Stimulated activated CD8-positive, alpha-beta memory T cell treated with anti-CD3 and anti-CD28 coated beads, Interleukin-4, amount 100 ng/mL, for 24 hours (primary cell): ENCODE data around the gene SH3GLB1.
A peak's percentile ranks its signal among the peaks of the same experiment; 100 is the strongest.
"Not testable (repeated sequence)": the region's sequence is repeated elsewhere in the genome, so short reads cannot be mapped to it uniquely, and the experiment has no call there.

Experiments used
- DNase-seq: peaks from one replicate; pipeline ENCODE4 v3.0.0-alpha.2; 2020; ENCODE audit warnings: low read depth

The SH3GLB1 gene

DNA sequence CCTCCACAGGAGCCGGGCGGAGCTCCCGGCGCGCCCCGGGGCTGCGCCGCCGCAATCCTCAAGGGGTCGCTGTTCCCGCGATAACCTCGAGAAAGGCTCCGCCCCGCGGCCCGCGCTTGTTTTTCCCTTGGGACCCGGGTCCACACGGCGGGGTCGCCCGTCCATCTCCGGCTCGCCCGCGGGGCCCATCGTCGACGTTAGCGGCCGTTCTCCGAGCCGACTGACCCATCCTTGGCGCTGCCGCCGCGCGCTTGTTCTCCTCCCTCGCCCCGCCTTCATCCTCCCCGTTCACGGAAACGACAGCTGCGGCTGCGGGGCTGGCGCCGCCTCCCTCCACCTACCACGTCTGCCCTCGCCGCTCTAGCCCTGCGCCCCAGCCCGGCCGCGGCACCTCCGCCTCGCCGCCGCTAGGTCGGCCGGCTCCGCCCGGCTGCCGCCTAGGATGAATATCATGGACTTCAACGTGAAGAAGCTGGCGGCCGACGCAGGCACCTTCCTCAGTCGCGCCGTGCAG lies at the start of gene SH3GLB1:
Gene SH3GLB1, plus strand, starts transcription at position 119 of the 514 bp plus-strand sequence. Its CDS starts 324 bp downstream, at position 443.
- DNase-seq = peak; percentile 81

DNA sequence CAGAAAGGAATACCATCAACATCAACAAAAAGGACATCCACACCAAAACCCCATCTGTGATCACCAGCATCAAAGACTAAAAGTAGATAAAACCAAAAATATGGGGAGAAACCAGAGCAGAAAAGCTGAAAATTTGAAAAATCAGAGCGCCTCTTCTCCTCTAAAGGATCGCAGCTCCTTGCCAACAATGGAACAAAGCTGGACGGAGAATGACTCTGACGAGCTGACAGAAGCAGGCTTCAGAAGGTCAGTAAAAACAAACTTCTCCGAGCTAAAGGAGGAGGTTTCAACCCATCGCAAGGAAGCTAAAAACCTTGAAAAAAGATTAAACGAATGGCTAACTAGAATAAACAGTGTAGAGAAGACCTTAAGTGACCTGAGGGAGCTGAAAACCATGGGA lies 46.0 kb upstream of the SH3GLB1 start:
- not testable (repeated sequence) for DNase-seq

DNA sequence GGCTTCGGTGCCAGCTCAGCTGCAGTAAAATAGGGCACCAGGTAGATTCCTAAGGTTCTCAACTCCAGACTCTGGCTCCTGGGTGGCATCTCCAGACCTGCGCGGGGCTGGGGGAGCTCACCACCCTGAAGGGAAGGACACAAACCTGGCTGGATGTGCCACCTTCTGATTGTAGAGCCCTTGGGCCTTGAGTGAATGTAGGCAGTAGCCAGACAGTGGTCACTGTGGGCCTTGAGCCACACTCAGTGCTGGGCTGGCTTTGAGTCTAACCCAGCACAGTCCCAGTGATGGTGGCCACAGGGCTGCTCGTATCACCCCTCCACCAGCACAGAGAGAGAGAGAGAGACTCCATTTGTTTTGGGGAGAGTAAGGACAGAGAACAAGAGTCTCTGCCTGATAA lies 38.0 kb upstream of the SH3GLB1 start:
- no peak for DNase-seq

DNA sequence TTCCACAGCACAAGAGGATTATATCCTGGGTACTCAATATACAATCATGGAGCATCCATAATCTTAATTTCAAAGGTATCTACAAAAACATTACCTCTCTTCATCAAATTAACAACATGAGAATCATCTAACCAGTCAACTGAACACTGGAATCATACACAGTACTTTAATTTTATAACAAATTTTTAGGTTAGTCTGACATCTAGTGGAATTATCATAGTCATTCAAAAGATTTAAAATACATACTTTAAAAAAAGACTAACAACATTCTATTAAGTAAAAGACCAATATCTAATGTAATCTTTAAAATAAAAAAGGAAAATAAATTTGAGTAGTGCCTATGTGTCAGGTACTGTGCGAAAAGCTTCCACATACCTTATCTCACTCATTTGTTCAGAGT lies 16.8 kb upstream of the SH3GLB1 start:
- no peak for DNase-seq

DNA sequence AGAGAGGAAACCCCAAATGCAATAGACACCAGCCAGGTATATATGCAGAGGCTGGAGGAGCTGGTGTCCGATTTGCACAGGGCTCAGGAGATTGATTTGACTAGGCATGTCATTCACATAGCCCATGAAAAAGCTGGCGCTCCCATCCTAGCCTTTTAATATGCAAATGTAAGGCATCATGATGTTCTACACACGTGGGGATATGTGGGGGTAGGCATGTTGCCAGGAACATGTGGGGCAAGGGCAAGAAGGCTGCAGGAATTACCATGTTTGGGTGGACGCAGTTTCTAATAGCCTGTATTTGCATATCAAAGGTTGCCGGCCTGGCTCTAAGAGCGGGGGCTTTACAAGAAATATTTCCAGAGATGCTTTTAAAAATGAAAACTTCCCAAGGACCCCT lies 11.7 kb upstream of the SH3GLB1 start:
- no peak for DNase-seq

DNA sequence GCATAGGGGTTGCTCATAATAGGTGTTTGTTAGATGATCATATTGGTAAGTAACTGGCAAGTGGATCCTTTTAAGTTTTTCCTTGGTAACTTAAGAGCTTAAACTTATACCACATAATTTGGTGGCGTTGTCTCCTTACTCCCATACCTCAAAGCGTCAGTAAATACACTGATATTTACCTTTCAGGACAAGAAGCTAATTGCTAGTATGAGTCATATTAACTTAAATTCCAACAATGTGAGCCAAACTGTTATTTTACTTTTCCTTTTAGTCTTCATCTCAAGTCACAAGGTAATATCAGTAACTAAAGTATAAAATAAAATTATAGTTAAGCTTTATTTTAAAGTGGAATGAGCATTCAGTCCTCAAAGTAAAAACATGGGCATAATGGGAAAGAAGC lies 9.0 kb upstream of the SH3GLB1 start:
- no peak for DNase-seq

DNA sequence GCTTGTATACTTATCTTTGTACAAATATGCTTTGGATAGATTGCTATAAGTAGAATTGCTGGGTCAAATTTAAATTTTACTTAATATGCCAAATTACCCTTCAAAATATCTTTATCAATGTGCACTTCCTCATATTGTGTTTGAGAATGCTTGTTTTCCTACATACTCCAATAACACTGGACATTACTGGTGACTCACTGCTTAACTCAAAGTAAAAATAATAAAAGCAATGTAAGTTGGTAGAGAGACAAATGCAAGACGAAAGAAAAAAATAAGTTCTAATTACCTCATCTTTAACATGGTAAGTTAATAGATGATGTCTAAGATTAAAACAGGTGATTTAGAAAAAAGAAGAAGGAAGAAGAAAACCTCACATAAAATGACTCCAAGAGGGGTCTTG lies 7.9 kb upstream of the SH3GLB1 start:
- no peak for DNase-seq

DNA sequence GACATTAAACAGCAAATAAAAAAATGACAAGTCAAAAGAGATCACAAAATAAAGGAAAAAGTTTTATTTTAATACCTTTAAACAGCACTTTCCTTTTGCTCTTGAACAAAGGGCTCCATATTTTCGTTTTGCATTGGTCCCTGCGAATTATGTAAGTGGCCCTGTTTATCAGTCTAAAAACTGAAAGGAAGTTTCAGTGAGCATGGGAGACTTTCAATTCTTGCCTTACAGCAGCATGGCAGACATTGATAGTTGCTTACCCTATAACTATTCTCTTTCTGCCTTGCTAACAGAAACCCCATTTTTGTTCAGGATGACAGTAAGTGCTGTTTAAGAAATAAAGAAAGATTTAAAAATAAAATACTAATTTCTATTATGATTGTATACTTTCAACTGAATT lies 5.2 kb upstream of the SH3GLB1 start:
- DNase-seq = no peak

DNA sequence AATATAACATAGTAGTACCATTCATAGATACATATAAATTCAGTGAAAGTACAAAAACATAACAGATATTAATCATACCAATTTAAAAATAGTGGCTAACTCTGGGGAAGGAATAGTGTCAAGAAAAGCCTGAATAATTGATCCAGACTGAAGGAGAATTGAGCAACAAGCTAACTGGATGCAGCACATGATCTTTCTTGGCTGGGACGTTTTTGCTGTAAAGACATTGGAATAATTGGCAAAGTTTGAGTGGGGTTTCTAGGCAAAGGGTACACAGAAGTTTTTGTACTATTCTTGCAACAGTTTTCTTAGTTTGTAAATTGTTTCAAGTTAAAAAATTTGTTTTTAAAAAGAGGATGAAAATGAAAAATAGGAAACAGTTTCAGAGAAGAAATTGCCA lies 2.6 kb upstream of the SH3GLB1 start:
- DNase-seq = no peak

DNA sequence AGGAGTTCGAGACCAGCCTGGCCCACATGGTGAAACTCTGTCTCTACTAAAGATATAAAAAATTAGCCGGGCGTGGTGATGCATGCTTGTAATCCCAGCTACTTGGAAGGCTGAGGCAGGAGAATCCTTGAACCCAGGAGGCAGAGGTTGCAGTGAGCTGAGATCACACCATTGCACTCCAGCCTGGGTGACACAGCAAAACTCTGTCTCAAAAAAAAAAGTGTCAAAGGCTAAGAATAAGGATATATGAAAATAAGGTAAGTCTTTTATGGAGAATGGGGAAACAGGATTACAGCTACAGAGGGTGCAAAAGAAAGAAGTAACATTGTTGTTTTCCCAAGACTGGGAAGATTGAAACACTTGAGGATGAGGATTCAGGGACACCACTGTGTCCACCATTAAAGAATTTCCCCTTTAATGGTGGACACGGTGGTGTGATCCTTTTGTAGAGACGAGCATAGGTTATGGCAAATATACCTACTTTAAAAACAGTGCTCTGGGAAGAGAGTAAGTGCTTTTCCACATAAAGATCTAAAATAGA lies 1.4 kb upstream of the SH3GLB1 start:
- not testable (repeated sequence) for DNase-seq

DNA sequence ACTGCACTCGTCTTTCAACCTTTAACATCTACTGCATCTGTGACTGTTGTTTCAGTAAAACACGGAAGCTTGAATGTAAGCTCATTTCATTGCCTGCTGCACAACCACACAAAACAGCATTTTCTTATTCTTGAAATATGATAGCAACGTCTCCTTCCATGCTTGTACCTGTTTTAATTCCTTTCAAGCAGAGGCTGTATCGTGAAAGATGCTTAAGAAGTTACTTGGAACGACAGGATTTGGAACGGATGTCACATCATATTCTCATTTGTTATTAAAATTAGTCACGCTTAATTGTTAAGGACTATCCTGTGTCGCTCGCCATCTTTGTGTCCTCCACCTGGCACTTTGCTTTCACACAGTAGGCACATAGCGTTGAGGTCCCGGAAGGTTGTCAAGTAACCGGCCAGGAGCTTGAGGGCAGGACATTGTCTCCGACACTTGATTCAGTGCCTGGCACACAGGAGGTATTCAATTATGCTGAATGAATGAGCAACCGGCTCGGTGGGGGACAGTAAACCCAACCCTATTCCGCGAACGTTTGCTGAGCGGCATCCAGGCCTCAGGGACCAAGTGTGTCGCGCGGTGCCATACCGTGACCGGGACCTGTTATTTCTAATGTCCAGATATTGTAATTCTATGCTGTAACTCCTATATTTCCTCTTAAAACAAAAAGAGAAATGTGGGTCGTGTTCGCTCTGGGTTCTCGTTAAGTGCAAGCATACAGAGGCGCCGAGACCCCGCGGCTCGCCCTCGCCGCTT lies 499 bp upstream of the SH3GLB1 start:
- no peak for DNase-seq

DNA sequence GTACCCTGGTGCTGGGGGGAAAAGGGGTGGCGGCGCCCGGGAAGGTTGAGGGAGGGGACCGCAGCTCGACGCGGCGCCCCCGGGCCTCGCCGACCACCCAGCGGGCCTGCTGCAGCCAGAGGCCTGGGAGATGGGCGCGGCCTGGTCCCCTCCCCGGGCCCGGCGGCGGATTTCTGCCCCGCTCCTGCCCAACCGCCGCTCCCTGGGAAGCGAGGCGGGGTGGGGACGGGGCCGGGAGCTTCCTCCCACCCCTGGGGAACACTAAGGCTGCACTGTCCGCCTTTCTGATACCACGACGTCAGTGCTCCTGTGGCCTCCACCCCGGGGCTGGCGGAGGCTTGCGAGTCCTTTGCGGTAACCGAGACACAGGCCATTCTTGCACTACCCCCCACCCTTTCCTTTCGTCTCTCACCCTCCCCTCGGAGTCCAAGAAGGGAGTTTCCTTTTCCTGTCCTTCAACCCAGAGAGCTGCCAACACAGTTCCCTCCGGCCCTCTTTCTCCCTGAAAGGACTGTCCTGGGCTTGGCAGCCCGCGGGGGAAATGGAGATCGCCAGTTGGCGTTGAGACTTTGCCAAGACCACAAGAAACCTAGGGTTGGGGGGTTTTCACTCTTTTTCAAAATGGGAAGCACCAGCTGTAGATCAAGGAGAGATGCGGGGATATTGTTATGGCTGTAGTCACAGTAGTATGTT lies 742 bp downstream of the SH3GLB1 start:
- peak; percentile 11 for DNase-seq

DNA sequence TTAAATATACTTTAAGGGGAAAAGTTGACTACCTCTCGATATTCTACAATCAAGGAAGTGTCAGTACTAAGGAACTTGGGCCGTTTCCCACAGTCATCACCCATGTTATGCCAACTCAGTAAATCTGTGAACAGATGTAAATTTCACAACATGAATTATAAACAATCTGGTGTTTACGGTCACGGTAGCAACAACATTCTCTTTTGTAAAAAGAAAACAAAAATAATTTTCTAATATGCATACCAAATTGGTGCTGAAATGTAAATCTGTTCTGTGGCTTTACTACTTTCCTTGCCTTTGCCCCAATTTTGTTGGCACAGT lies 1.2 kb downstream of the SH3GLB1 start:
- DNase-seq = no peak

DNA sequence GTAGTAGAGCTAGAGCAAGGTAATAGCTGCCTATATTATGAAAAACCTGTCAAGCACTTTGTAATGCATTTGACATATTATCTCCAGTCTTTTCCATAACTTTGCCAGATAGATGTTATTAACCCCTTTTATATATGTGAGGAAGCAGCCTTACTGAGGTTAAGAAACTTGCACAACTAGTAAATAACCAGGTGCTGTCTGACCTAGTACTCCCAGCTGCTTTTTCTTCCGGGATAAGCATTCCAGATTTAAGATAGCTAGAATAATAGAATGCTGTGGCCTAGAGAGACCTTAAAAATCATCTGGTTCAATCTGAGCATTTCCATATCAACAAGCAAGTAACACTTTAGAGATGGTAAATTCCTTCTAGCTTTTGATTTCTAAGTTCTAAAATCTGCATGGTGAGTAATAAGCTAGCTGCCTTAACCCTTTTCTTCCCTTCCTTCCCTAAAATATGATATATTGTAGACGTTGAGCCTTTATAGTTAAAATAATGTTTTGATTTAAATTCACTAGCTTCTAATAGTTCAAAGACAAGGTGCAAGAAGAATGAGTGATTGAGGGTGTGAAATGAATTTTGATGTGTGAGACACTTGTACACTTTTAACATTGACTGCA lies 1.8 kb downstream of the SH3GLB1 start:
- DNase-seq = no peak

DNA sequence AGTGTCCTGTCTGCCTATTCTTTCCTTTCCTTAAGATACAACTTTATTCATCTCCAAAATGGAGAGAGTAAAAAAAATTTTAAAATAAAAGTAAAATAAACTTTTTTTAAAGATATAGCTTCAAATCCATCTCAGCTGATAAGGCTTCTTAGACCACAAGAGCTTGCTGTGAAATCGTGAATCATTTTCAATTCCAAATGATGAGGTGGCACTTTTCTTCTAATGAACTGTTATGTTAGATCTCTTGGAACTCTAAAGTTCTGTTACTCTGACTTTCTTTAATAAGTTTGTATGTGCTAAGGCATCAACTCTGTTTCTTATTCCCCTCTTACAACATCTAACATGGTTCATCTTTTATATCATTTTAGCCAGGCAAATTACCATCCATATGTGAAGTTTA lies 4.5 kb downstream of the SH3GLB1 start:
- DNase-seq = no peak

DNA sequence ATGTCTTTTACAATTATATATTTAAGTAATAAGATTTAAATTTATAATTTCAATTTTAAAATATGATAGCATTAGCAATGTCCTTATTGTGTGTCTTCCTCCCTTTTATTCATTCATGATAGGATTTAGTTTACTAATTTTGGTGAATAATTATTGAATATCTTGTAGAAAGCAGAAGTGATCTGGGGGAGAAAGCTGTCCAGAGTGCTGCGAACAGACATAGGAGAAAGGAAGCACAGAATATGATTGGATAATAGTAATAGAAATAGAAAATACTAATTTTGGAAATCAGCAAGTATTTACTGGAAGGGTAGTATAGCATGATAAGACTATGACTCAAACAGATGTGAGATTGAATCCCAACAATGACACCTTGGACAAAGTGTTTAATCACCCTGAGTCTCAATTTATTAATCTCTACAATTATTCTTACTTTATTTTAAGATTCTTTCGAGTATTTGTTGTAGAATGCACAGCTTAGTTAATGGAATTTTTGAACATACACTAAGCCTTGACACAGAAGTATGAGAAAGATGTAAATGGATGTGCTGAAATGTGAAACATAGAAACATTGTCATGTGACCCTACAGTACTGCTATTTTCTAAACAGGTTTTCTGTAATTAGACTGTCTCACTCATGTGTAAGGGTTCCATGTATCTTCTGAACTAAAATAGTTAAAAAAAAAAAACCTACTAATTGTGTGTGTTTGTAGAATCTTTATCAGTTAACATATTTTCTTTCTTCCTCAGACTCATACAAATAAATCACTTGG lies 7.9 kb downstream of the SH3GLB1 start:
- no peak for DNase-seq

DNA sequence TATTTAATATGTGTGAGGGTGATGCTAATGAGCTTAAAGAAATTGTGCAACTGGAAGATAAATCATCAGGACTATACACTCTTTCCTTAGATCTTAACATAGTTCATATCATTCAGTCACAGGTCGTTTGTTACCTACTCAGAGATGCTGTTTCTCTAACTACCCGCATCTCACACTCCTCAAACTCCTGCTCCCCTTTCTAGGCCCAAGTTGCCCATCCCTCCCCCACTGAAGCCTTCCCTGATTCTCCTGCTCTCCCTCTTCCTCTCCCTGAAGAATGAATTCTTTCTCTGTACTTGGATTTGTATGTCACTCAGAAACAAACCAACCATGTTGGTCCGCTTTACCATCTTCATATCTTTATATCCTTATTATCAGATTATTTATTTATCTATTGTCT lies 9.1 kb downstream of the SH3GLB1 start:
- DNase-seq = no peak

DNA sequence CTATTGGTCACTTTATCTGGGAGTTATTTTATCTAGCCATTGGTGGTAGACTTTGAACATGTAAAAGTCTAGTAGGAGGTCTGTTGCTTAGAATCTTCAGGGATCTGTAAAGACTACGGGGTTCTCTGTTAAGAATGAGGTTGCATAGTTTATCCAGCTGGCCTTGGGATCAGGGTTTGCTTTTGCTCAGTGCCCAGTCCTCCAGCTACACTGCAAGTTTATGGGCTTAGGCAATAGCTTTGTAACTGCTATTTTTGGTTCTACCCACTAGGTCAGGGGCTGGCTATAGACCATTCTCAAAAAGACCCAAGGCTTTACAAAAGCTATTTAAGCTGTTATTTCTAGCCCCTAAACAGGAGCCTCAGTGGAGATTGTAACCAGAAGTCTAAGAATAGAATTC lies 9.8 kb downstream of the SH3GLB1 start:
- no peak for DNase-seq

DNA sequence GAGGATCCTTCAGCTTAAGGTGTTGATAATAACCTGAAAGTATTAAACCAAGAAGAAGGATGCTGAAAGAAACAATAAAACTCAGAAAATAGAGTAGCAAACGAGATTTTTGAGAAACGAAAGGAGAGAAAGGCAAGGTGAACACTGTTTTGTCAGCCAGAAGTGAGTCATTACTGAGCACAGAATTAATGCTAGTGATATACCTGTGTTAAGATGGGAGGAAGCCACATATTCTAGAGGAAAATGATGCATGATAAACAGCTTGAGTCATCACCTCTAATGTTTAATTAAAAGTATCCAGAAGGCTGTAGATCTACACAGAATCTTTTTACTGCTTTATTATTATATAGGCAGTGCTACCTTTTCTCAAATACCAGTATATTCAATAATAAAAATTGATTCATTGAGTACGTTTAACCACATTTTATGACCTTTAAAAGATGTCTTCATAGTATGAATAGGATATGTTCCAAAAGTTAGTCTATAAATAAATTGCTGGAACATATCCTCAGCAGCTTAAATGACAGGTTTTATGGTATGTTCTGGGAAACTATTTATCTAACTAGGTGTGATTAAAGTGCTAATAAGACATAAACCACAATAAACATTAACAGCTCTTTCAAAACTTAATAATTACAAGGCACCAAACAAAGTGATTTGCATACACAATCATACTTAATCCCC lies 10.3 kb downstream of the SH3GLB1 start:
- no peak for DNase-seq

DNA sequence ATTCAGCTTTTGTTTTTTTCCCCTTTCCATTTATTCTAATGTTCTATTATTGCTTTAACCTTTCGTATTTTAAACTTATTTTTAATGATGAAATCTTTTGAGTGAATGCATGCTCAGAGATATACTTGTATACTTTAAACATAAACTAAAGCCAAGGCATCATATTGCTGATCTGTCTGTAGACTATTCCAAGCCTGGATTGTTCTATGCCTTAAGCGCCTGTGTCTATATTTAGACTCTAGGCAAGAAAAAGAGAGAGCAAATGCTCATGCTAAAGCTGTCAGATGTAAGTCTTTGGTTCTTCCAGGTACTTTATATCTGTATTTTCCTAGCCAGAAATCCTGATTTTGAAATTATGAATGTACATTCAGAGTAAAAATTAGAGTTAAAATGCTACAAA lies 14.4 kb downstream of the SH3GLB1 start:
- DNase-seq = no peak

DNA sequence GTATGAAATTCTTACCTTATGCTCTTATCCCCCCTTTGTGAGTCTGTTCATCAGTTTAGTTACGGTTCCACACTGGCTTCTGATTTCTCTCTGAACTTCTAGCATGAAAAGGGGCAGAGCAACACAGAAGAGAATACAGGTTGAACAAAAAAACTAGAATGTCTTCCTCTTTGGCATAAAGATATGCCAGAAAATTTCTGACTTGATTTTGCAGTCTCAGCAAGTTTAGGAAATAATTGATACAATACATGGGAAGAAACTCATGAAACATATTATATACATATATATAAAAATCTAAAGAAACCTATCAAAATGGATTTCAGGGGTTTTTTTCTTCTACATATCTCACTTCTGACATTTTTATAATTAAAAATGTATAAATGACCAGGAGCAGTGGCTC lies 27.0 kb downstream of the SH3GLB1 start:
- DNase-seq = no peak

DNA sequence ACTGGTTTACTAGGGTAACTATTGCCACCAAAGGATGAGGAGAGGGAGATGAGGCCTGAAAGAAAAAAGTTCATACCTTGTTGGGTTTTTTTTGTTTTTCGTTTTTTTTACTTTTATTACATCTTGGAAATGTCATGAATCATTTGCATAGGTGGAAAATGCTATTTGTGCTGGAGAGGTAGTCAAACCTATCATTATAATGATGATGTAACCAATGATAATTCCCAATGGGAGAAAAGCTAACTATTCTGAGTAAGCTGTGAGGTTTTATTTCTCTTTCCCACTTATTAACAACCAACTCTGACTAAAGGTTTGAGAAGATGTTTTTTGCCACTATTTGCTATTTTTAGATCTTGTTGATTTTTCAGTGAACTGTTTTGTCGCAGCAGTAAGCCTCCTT lies 29.0 kb downstream of the SH3GLB1 start:
- no peak for DNase-seq
